GM18499 (cell line): ENCODE results near the gene BCL2.

Source experiments
- ATAC-seq: cut with Tn5 transposase; IDR thresholded peaks from one replicate; pipeline ENCODE4 v1.9.1; 2021; ENCODE audit warnings: moderate number of reproducible peaks; ENCODE audit not compliant: insufficient read depth, unreplicated experiment

Gene BCL2

GRCh38 chr18:63312019-63312409 lies 7.6 kb downstream of the BCL2 start:
- peak; percentile 1 for ATAC-seq

GRCh38 chr18:63311118-63312018 lies 8.2 kb downstream of the BCL2 start:
- ATAC-seq, result peak; percentile 56

GRCh38 chr18:63309422-63309821 lies 10.1 kb downstream of the BCL2 start:
- no peak for ATAC-seq

DNA sequence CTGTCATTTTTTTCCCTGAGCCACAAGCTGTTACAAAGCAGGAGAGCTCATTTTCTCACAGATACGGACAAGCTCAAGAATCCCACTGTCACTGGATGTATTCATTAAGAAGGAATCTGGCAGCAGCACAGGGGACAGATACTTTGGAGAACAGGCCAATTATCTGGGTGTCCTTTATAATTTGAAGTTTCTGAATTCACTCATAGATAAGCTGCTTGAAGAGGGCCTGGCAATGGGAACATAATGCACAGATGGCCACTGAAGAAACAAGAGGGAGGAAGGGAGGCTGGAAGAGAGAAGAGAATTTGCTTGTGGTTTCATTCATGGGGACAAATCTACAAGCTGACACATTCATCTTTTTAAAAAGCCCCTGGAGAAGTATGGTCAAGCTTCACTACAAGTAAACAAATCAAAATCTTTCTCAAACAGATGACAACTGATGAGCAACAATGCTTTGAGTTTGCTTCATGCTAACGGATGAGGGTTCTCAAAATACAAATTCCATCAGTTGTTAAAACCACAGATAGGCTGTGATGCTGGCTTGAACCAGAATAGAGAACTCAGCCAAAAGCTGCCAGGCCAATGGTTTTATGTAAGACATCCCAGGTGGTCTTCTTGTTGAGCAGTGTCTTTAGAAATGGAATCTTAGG lies 11.9 kb downstream of the BCL2 start:
- ATAC-seq, result no peak

DNA sequence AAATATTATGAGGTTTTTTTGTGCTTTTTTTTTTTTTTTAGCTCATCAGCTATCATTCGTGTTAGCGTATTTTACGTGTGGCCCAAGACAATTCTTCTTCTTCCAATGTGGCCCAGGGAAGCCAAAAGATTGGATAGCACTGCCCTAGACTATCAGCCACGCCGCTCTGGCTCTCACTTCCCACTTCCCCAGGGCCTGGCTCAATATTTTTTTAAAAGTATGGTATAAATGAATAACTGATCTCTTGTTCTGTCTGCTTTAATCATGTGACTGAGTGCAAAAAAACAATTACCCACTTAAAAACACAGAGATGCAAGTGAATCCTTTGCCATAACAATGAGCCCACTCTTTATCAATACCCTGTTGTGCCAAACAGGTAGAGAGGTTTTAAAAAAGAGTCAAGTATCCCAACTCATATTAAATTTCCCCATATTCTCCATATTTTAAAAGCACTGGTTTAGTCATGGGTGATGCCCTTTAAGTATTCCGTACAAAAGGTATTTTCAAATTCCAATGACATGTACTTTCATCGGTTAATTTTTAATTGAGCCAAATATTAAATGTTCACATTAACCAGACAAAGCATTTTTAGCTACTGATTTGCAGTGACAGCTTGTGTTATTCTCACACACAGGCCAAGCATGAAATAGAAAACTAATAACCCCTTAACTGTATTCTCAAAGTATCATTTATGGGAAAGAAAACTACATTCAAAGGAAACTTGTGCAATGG lies 12.6 kb downstream of the BCL2 start:
- no peak for ATAC-seq

DNA sequence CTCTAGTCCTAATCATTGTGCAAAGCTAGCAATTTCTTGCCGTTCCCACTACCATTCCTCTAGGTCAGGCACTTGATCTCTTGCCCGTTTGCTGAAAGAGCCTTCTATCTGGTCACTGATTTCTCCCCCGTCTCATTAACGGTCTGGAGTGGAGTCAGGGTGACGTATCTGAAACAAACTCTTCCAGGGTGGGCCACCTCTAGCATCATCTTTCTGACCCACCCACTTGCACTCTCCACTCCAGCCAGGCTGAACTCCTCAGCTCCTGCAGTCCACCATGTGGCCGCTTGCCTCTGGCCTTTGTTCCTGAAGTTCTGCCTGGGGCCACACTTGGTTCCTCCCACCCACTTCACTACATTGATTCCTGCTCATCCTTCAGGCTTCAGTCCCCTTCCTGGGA lies 13.3 kb downstream of the BCL2 start:
- no peak for ATAC-seq

GRCh38 chr18:63303547-63303946 lies 16.0 kb downstream of the BCL2 start:
- no peak for ATAC-seq

DNA sequence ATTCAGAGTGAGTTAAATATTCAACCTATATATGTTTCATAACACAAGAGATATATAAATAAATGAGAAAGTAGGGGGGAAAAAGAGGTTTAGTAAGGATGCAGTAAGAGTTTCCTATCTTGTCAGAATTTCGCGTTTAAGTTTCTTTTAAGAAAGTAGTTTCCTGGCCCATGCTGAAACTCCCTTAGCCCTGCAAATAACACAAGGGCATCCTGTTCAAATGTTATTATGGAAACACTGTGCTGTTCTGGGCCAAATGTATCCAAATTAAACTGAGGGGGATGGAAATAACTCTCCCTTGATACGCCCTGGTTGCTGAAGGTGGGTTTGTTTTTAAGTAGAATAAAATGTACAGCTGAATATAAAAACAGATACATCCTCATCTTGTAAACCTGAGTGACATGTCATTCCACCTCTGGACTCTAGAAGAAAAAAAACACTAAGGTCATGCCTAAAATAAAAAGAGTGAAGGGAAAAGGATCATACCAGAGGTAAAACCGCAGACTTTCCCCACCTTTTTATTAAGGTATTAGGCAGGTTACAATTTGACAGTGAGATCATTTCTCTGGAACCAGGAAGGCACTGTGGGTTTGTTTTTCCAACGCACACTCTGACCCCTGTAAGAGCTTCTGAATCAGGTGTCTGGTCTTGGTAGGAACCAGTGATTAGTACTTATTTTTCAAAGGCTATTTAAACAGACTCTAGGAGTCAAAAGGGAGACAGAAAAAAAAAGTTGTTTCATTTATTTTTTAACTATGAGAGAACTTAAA lies 16.7 kb downstream of the BCL2 start:
- no peak for ATAC-seq

- no peak for ATAC-seq
Measured at GRCh38 chr18:63302220-63302619, 17.3 kb downstream of the BCL2 start.

DNA sequence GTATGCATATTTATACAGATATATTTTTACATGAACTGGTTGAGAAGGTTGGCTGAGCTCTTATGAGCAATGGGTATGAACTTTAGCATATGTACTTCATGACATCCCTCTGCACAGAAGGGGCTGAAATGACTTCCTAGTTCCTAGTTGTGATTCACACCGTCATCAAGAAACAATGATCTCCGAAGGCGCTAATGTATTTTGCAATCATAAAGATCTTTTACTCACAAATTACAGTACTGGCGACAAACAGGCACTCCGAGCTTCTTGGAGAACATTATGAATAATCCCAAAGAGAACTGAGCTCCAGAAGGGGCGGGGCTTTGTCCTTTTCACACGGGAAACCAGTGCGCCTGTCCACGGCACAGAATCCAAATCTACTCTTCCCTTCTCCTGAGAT lies 18.1 kb downstream of the BCL2 start:
- ATAC-seq, result no peak

- no peak for ATAC-seq
Measured at GRCh38 chr18:63299837-63300745, 19.5 kb downstream of the BCL2 start.

GRCh38 chr18:63298400-63299365 lies 20.9 kb downstream of the BCL2 start:
- ATAC-seq, result no peak

DNA sequence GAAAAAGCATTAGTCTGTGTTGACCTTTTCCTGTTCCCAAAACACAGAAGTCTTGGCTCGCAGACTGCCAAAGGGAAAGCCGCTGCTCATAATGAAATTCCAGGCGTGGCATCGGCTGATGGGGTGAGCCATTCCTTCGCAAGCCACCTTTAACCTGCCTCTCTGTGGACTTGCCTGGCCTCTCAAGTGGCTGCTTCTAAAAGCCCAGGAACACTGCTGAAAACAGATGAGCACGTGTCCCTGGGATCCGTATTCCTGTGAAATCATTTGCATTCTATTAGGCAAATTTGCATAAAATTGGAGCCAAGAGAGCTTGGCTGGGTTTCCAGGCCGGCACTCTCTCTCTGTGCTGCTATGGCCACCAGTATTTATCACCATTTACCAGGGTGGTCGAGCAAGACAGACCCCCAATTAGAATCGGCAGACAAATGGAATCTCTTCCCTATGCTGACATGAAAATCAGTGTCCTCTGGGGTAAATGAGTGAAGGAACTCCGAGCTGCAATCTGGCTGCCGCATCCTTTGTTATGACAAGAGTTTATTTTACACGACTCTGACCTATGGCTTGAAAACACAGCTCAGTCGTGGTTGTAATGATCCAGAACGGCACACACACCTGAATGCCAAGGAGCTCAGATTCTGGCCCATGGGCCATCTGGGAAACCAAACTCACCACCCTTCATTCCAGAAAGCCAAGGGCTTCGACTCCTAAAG lies 21.7 kb downstream of the BCL2 start:
- no peak for ATAC-seq

- ATAC-seq, result no peak
Measured at GRCh38 chr18:63293935-63294334, 25.6 kb downstream of the BCL2 start.

- ATAC-seq, result no peak
Measured at GRCh38 chr18:63292831-63293683, 26.5 kb downstream of the BCL2 start.

GRCh38 chr18:63291278-63291677 lies 28.3 kb downstream of the BCL2 start:
- ATAC-seq, result no peak

DNA sequence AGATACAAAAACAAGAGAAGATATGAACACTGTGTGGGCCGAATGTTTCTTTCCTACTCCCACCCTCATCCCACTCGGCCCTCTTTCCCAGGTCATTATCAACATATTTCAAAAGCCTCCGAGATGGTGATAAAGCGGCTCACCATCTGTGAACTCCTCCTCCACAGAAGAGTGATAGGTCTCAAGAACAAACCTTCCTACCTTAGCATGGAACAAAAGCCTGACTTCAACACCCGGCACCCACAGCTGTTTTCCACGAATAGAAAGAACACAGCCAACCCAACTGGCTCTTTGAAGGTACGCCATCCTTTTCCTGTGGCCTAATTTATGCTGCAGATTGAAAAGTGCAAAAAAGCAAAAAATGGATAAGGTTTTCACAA lies 28.8 kb downstream of the BCL2 start:
- no peak for ATAC-seq
